ENCODE measurements around the gene NT5E. TPM values are rescaled to one million over a fixed set of nuclear protein-coding genes. Genes with fewer than 3 reads are reported as not detected.

Gene NT5E
- total and polyA plus RNA-seq, 2 of the 13 experiments (the other 11 are each of a cell fraction or from before 2014, with no cell fraction given), result 9.5 to 33.0 TPM

GRCh38 chr6:85405175-85405852, 44.6 kb upstream of the NT5E start (continued):
- TF ChIP-seq LRRFIP1 (CRISPR knock-in tag; conservative IDR thresholded peaks at IDR 0.05) (no peak), MBNL3 (CRISPR knock-in tag; conservative IDR thresholded peaks at IDR 0.05) (no peak), TEAD2 (CRISPR knock-in tag; IDR thresholded peaks at IDR 0.05) (no peak), POLR2A (IDR thresholded peaks at IDR 0.05; ENCODE audit: insufficient read depth in 1 of 2, low read depth in 2 of 2, low read length in 2 of 2) (peak; percentile 66 to 67), ZNF703 (CRISPR knock-in tag; IDR thresholded peaks at IDR 0.05; ENCODE audit: borderline replicate concordance) (no peak), GTF3A (CRISPR knock-in tag; conservative IDR thresholded peaks at IDR 0.05) (no peak), JUNB (CRISPR knock-in tag; IDR thresholded peaks at IDR 0.05; ENCODE audit: borderline replicate concordance) (no peak), ZNF598 (CRISPR knock-in tag; IDR thresholded peaks at IDR 0.05; ENCODE audit: borderline replicate concordance) (no peak), CENPT (CRISPR knock-in tag; IDR thresholded peaks at IDR 0.05; ENCODE audit: low read depth) (no peak), MYC (CRISPR knock-in tag; IDR thresholded peaks at IDR 0.05; ENCODE audit: borderline replicate concordance) (no peak), MAZ (IDR thresholded peaks at IDR 0.05; ENCODE audit: borderline replicate concordance, low read depth, low read length) (peak; percentile 69; the same call in 1 of the 2 replicates), MAZ (CRISPR knock-in tag; IDR thresholded peaks at IDR 0.05; ENCODE audit: low read depth) (no peak), REXO4 (CRISPR knock-in tag; IDR thresholded peaks at IDR 0.05; ENCODE audit: borderline replicate concordance) (no peak), RBAK (CRISPR knock-in tag; IDR thresholded peaks at IDR 0.05) (no peak), ZNF788 (CRISPR knock-in tag; IDR thresholded peaks at IDR 0.05; ENCODE audit: borderline replicate concordance) (no peak; the same call in 1 of the 2 replicates), ZNF501 (CRISPR knock-in tag; IDR thresholded peaks at IDR 0.05) (no peak; the same call in 1 of the 2 replicates), ZNF225 (CRISPR knock-in tag; IDR thresholded peaks at IDR 0.05) (no peak), ZNF142 (CRISPR knock-in tag; IDR thresholded peaks at IDR 0.05) (no peak)
- TF ChIP-seq, protein P1, sequence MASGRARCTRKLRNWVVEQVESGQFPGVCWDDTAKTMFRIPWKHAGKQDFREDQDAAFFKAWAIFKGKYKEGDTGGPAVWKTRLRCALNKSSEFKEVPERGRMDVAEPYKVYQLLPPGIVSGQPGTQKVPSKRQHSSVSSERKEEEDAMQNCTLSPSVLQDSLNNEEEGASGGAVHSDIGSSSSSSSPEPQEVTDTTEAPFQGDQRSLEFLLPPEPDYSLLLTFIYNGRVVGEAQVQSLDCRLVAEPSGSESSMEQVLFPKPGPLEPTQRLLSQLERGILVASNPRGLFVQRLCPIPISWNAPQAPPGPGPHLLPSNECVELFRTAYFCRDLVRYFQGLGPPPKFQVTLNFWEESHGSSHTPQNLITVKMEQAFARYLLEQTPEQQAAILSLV (CRISPR knock-in tag; IDR thresholded peaks at IDR 0.05; ENCODE audit: borderline replicate concordance), result no peak
- TF ChIP-seq, protein P2, sequence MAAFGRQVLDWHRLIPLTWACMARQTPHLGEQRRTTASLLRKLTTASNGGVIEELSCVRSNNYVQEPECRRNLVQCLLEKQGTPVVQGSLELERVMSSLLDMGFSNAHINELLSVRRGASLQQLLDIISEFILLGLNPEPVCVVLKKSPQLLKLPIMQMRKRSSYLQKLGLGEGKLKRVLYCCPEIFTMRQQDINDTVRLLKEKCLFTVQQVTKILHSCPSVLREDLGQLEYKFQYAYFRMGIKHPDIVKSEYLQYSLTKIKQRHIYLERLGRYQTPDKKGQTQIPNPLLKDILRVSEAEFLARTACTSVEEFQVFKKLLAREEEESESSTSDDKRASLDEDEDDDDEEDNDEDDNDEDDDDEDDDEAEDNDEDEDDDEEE (CRISPR knock-in tag; IDR thresholded peaks at IDR 0.05), result no peak

All from HepG2 (cell line).